Prostate gland (tissue), 2 donors: ENCODE measurements around the gene OSBP2.

Experiments used
- CTCF ChIP-seq, 4 experiments: fragments of 200-600 bp in 2 of 4; fragments of 450-650 bp in 2 of 4; sonication (generic) in 2 of 4; IDR thresholded peaks; 1 replicate in 3 of 4; 2 replicates in 1 of 4; pipeline ENCODE4 v1.5.1; 2016 to 2019; ENCODE audit warnings: antibody characterized with exemption in 4 of 4, mild to moderate bottlenecking in 2 of 4, moderate library complexity in 2 of 4
- POLR2A ChIP-seq: fragments of 450-650 bp; IDR thresholded peaks from one replicate; pipeline ENCODE4 v1.6.1; 2016; ENCODE audit warnings: antibody characterized with exemption, mild to moderate bottlenecking
- POLR2AphosphoS5 ChIP-seq: sonication (generic); formaldehyde crosslinking; IDR thresholded peaks from one replicate; pipeline ENCODE4 v1.6.1; 2017; ENCODE audit warnings: antibody characterized with exemption

- no peak for TF ChIP-seq POLR2AphosphoS5
- no peak for TF ChIP-seq CTCF (IDR thresholded peaks at IDR 0.05)
- no peak for TF ChIP-seq POLR2A
Measured at GRCh38 chr22:30689622-30690021, 5.1 kb upstream of the OSBP2 start.
